Caco-2 (cell line): Measurements from ENCODE around the gene NAPEPLD. TPM values are rescaled to one million over a fixed set of nuclear protein-coding genes. Genes with fewer than 3 reads are reported as not detected.

Experiments used
- BruUV-seq: library from RNA; stranded (reverse); fragments of 400-500 nt; replicated peaks from 2 replicates; lab custom pipeline; 2021; lab: Mats Ljungman, UMichigan
- CTCF ChIA-PET: fragments of 300-600 bp; sonication (Branson Sonifier 250); formaldehyde crosslinking; loops from one replicate; lab custom pipeline; 2022; ENCODE audit warnings: antibody characterized with exemption; lab: Charles Lee
- POLR2A ChIA-PET: fragments of 300-600 bp; sonication (Branson Sonifier 250); formaldehyde crosslinking; loops from one replicate; lab custom pipeline; 2022; ENCODE audit warnings: antibody characterized with exemption; lab: Charles Lee
- DNase-seq, 2 experiments: peaks; one replicate each; pipeline versions ENCODE4 v3.0.0 to v3.0.0-alpha.2; 2020 to 2022
- H3K27me3 ChIP-seq: replicated peaks from 2 replicates; pipeline ENCODE4 v1.6.0; 2011; ENCODE audit warnings: low read length; ENCODE audit not compliant: control insufficient read depth, insufficient read depth
- H3K36me3 ChIP-seq: 2 replicates; pipeline ENCODE4 v1.5.1; 2011; ENCODE audit warnings: low read length; ENCODE audit not compliant: control insufficient read depth, insufficient read depth
- H3K4me1 ChIP-seq: fragments of 250-450 bp; sonication (Bioruptor Pico); 2 replicates; pipeline ENCODE4 v1.5.1; 2020; ENCODE audit warnings: mild to moderate bottlenecking
- H3K4me3 ChIP-seq: 2 replicates; pipeline ENCODE4 v1.5.1; 2011; ENCODE audit warnings: low read depth, mild to moderate bottlenecking, control low read depth, low read length
- H3K9me3 ChIP-seq: fragments of 250-450 bp; sonication (Bioruptor Pico); 2 replicates; pipeline ENCODE4 v1.5.1; 2020; ENCODE audit warnings: mild to moderate bottlenecking, moderate library complexity
- H3K27ac Mint-ChIP-seq: one replicate; pipeline ENCODE4 v1.8.0; 2022; ENCODE audit warnings: mixed read lengths; ENCODE audit not compliant: unreplicated experiment
- H3K27me3 Mint-ChIP-seq: one replicate; pipeline ENCODE4 v1.8.0; 2022; ENCODE audit warnings: mixed read lengths; ENCODE audit not compliant: insufficient read depth, unreplicated experiment
- H3K36me3 Mint-ChIP-seq: one replicate; pipeline ENCODE4 v1.8.0; 2022; ENCODE audit warnings: mild to moderate bottlenecking, mixed read lengths; ENCODE audit not compliant: insufficient read depth, unreplicated experiment
- H3K4me1 Mint-ChIP-seq: one replicate; pipeline ENCODE4 v1.8.0; 2022; ENCODE audit warnings: low read depth, mixed read lengths; ENCODE audit not compliant: unreplicated experiment
- H3K4me3 Mint-ChIP-seq: one replicate; pipeline ENCODE4 v1.8.0; 2022; ENCODE audit warnings: mild to moderate bottlenecking, moderate library complexity, mixed read lengths; ENCODE audit not compliant: unreplicated experiment
- H3K9me3 Mint-ChIP-seq: one replicate; pipeline ENCODE4 v1.8.0; 2022; ENCODE audit warnings: mixed read lengths; ENCODE audit not compliant: unreplicated experiment
- CTCF ChIP-seq, 2 experiments: fragments of 200-600 bp in 1 of 2; IDR thresholded peaks; 1 replicate in 1 of 2; 2 replicates in 1 of 2; pipeline versions ENCODE4 v1.5.1 to v1.8.0; 2011 to 2022; ENCODE audit warnings: antibody characterized with exemption in 1 of 2, control low read depth in 1 of 2, inconsistent platforms in 1 of 2, low read depth in 1 of 2, low read length in 1 of 2, mild to moderate bottlenecking in 1 of 2, moderate library complexity in 1 of 2; ENCODE audit not compliant: insufficient read depth in 1 of 2, severe bottlenecking in 1 of 2, unreplicated experiment in 1 of 2
- intact Hi-C: fragments of 100-400 bp; cut with micrococcal nuclease; formaldehyde crosslinking; loops from one replicate; pipeline ENCODE4 v1.10.0; 2022; ENCODE audit not compliant: unreplicated experiment
- total RNA-seq: library from RNA; stranded (reverse); gene quantifications from 2 replicates; pipeline ENCODE4 v1.2.3, GENCODE V29; 2022

Gene NAPEPLD
- total RNA-seq, 1 experiment from 2014 or later: 16.9 TPM

GRCh38 chr7:103076764-103077163 lies 72.1 kb downstream of the NAPEPLD start:
- peaks cover 11% of the 10 kb centered on the region for H3K4me1 Mint-ChIP-seq
- no peak overlapping the region for H3K27ac Mint-ChIP-seq
- no peaks in the 10 kb centered on the region for H3K27me3 Mint-ChIP-seq
- no peak for TF ChIP-seq CTCF (IDR thresholded peaks at IDR 0.05; ENCODE audit: insufficient read depth in 1 of 2, low read depth in 1 of 2, low read length in 1 of 2, severe bottlenecking in 1 of 2, unreplicated experiment in 1 of 2)
- no peaks in the 10 kb centered on the region for H3K27me3 ChIP-seq
- no peaks in the 10 kb centered on the region for H3K9me3 ChIP-seq
- CTCF ChIA-PET: no interaction called here
- peak in 1 of 2 experiments; percentile 9 for DNase-seq
- no peaks in the 10 kb centered on the region for H3K36me3 ChIP-seq
- no peaks in the 10 kb centered on the region for H3K36me3 Mint-ChIP-seq
- intact Hi-C loops: loop anchor here (5.0 kb wide), 1 partner anchor 71 kb away; the partner anchor contains the start of gene NAPEPLD
- 0 out of 2 replicates have a peak, but pooled peaks cover 4% of the 10 kb centered on the region for H3K4me1 ChIP-seq
- POLR2A ChIA-PET: interaction anchor here (1.0 kb wide), 1 partner anchor 8 kb away, joined by 3 read pairs; no protein-coding TSS in a partner anchor
- no TSS peak for BruUV-seq
- H3K4me3 ChIP-seq: no peak overlapping the region
- no peak overlapping the region for H3K4me3 Mint-ChIP-seq
- no peaks in the 10 kb centered on the region for H3K9me3 Mint-ChIP-seq

- Mint-ChIP-seq H3K4me1 (peaks cover 11% of the 10 kb centered on the region), H3K4me3 (peak overlapping the region; percentile 78), H3K27ac (peak overlapping the region; percentile 82), H3K36me3 (no peaks in the 10 kb centered on the region), H3K27me3 (no peaks in the 10 kb centered on the region), H3K9me3 (no peaks in the 10 kb centered on the region)
- POLR2A ChIA-PET: interaction anchor here (0.5 to 2.0 kb wide), 6 partner anchors 73 to 503 kb away, joined by 3 to 21 read pairs (median 4); partner anchors contain the start of genes FAM185A and NAPEPLD
- 0 out of 2 replicates have a peak, but pooled peaks cover 4% of the 10 kb centered on the region for H3K4me1 ChIP-seq
- BruUV-seq: no TSS peak
- CTCF ChIA-PET: interaction anchor here (1.0 to 1.9 kb wide), 3 partner anchors 14 to 327 kb away, joined by 4 to 24 read pairs (median 11); partner anchors contain the start of gene FAM185A
- H3K4me3 ChIP-seq: peak overlapping the region; percentile 88
- no peak for TF ChIP-seq CTCF (IDR thresholded peaks at IDR 0.05; ENCODE audit: insufficient read depth in 1 of 2, low read depth in 1 of 2, low read length in 1 of 2, severe bottlenecking in 1 of 2, unreplicated experiment in 1 of 2)
- intact Hi-C loops: loop anchor here (5.0 kb wide), 1 partner anchor 72 kb away; the partner anchor contains the start of gene NAPEPLD
- no peaks in the 10 kb centered on the region for H3K27me3 ChIP-seq
- peak; percentile 66 to 69 for DNase-seq
- H3K9me3 ChIP-seq: no peaks in the 10 kb centered on the region; the same call in 1 of the 2 replicates
- H3K36me3 ChIP-seq: no peaks in the 10 kb centered on the region
Measured at GRCh38 chr7:103075337-103075918, 73.5 kb downstream of the NAPEPLD start.

GRCh38 chr7:103074519-103075336 lies 74.2 kb downstream of the NAPEPLD start, which contains the start of the genes ARMC10 and FBXL13:
Gene ARMC10, plus strand, starts transcription at chr7:103075140. Its CDS starts 133 bp downstream, at chr7:103075273.
Gene FBXL13, minus strand, starts transcription at chr7:103074796.
- no peaks in the 10 kb centered on the region for H3K9me3 Mint-ChIP-seq
- no peak for TF ChIP-seq CTCF (IDR thresholded peaks at IDR 0.05; ENCODE audit: insufficient read depth in 1 of 2, low read depth in 1 of 2, low read length in 1 of 2, severe bottlenecking in 1 of 2, unreplicated experiment in 1 of 2)
- peak within 1 kb of the TSS; percentile 78 for H3K4me3 Mint-ChIP-seq
- Histone ChIP-seq H3K4me3 (peak within 1 kb of the TSS; percentile 88), H3K27me3 (no peaks in the 10 kb centered on the region), H3K9me3 (no peaks in the 10 kb centered on the region; the same call in 1 of the 2 replicates), H3K4me1 (0 out of 2 replicates have a peak, but pooled peaks cover 4% of the 10 kb centered on the region), H3K36me3 (no peaks in the 10 kb centered on the region)
- intact Hi-C loops: loop anchor here (5.0 kb wide), 2 partner anchors 73 to 327 kb away; partner anchors contain the start of genes FAM185A and NAPEPLD
- peak; percentile 93 to 95 for DNase-seq
- H3K36me3 Mint-ChIP-seq: no peaks in the 10 kb centered on the region
- peak within 1 kb of the TSS; percentile 82 for H3K27ac Mint-ChIP-seq
- ChIA-PET CTCF (interaction anchor here (1.0 to 1.9 kb wide), 3 partner anchors 13 to 326 kb away, joined by 4 to 24 read pairs (median 11); partner anchors contain the start of gene FAM185A), POLR2A (interaction anchor here (0.5 to 2.0 kb wide), 7 partner anchors 18 to 502 kb away, joined by 3 to 21 read pairs (median 4); partner anchors contain the start of genes FAM185A and NAPEPLD)
- H3K4me1 Mint-ChIP-seq: peaks cover 11% of the 10 kb centered on the region
- no TSS peak for BruUV-seq
- no peaks in the 10 kb centered on the region for H3K27me3 Mint-ChIP-seq
